H1 (cell line): ENCODE results near the gene NID1. TPM values are rescaled to one million over a fixed set of nuclear protein-coding genes. Genes with fewer than 3 reads are reported as not detected.

Source experiments
- CTCF ChIA-PET: fragments of 300-600 bp; sonication (Branson Sonifier 250); formaldehyde crosslinking; loops from one replicate; lab custom pipeline; 2021; ENCODE audit not compliant: partially characterized antibody; lab: Charles Lee
- POLR2A ChIA-PET: fragments of 300-600 bp; sonication (Branson Sonifier 250); formaldehyde crosslinking; loops from one replicate; lab custom pipeline; 2021; ENCODE audit warnings: inconsistent platforms; ENCODE audit not compliant: partially characterized antibody; lab: Charles Lee
- DNase-seq, 2 experiments: peaks; one replicate each; pipeline versions ENCODE4 v3.0.0 to v3.0.0-alpha.2; 2010 to 2022; ENCODE audit warnings: low spot score in 2 of 2, low read depth in 1 of 2, mixed read lengths in 1 of 2
- FAIRE-seq: peaks from 2 replicates; lab custom pipeline; 2011; peaks lifted over from hg19 to GRCh38; lab: Jason Lieb, UNC
- H2AFZ ChIP-seq: 2 replicates; pipeline ENCODE4 v1.8.1; 2012; ENCODE audit warnings: low read length, inconsistent platforms
- H2AK5ac ChIP-seq: 2 replicates; pipeline ENCODE4 v1.6.1; 2013; ENCODE audit warnings: low read depth, low read length
- H2BK120ac ChIP-seq: replicated peaks from 2 replicates; pipeline ENCODE3; 2013; ENCODE audit warnings: low read depth, low read length, inconsistent platforms
- H2BK12ac ChIP-seq: 2 replicates; pipeline ENCODE4 v1.6.1; 2013; ENCODE audit warnings: low read depth, low read length
- H2BK15ac ChIP-seq: 2 replicates; pipeline ENCODE4 v1.6.1; 2013; ENCODE audit warnings: low read length
- H2BK20ac ChIP-seq: 2 replicates; pipeline ENCODE4 v1.6.1; 2013; ENCODE audit warnings: low read length
- H2BK5ac ChIP-seq: 2 replicates; pipeline ENCODE4 v1.6.1; 2013; ENCODE audit warnings: low read depth, low read length
- H3K14ac ChIP-seq: 2 replicates; pipeline ENCODE4 v1.6.1; 2013; ENCODE audit warnings: inconsistent platforms; ENCODE audit not compliant: insufficient read length
- H3K18ac ChIP-seq: 2 replicates; pipeline ENCODE4 v1.6.1; 2013; ENCODE audit warnings: low read length; ENCODE audit errors: extremely low read depth
- H3K23ac ChIP-seq: 2 replicates; pipeline ENCODE4 v1.6.1; 2013; ENCODE audit warnings: inconsistent platforms; ENCODE audit not compliant: insufficient read length
- H3K23me2 ChIP-seq: 2 replicates; pipeline ENCODE4 v1.6.1; 2013; ENCODE audit warnings: low read depth, low read length
- H3K27ac ChIP-seq: 2 replicates; pipeline ENCODE4 v1.6.1; 2011; ENCODE audit warnings: low read depth, low read length, inconsistent platforms
- H3K27me3 ChIP-seq, 4 experiments: replicated peaks in 1 of 4; 1 replicate in 1 of 4; 2 replicates in 3 of 4; pipeline versions ENCODE4 v1.6.1 to v1.8.1; 2011 to 2013; ENCODE audit warnings: low read length in 3 of 4, mild to moderate bottlenecking in 3 of 4, inconsistent platforms in 2 of 4, mixed read lengths in 2 of 4, moderate library complexity in 1 of 4; ENCODE audit not compliant: control insufficient read depth in 3 of 4, insufficient read depth in 3 of 4; ENCODE audit errors: extremely low read depth in 1 of 4
- H3K36me3 ChIP-seq, 4 experiments: 2 replicates each; pipeline versions ENCODE4 v1.6.1 to v1.8.1; 2011 to 2013; ENCODE audit warnings: mild to moderate bottlenecking in 4 of 4, low read length in 3 of 4, moderate library complexity in 2 of 4, control low read depth in 1 of 4, inconsistent platforms in 1 of 4; ENCODE audit not compliant: insufficient read depth in 4 of 4, control insufficient read depth in 2 of 4
- H3K4ac ChIP-seq: replicated peaks from 2 replicates; pipeline ENCODE3; 2013; ENCODE audit warnings: low read length, low read depth, mixed read lengths, inconsistent platforms; ENCODE audit not compliant: insufficient read length
- H3K4me1 ChIP-seq, 4 experiments: replicated peaks in 1 of 4; 1 replicate in 1 of 4; 2 replicates in 3 of 4; pipeline versions ENCODE4 v1.6.1 to v1.8.1; 2011 to 2013; ENCODE audit warnings: low read length in 3 of 4, inconsistent platforms in 2 of 4, mixed read lengths in 1 of 4; ENCODE audit not compliant: insufficient read depth in 4 of 4, control insufficient read depth in 3 of 4
- H3K4me2 ChIP-seq, 2 experiments: 2 replicates each; pipeline versions ENCODE4 v1.6.1 to v1.8.1; 2011 to 2013; ENCODE audit warnings: low read depth in 2 of 2, low read length in 2 of 2, control low read depth in 1 of 2, inconsistent platforms in 1 of 2, mild to moderate bottlenecking in 1 of 2; ENCODE audit not compliant: insufficient read depth in 1 of 2
- H3K4me3 ChIP-seq, 4 experiments: fragments of 200-600, 300-600 bp in 1 of 4; sonication (generic), shearing (Covaris generic), sonication (Bioruptor Twin) in 1 of 4; 2 replicates each; pipeline versions ENCODE4 v1.5.1 to v1.8.1; 2011 to 2016; ENCODE audit warnings: low read length in 4 of 4, low read depth in 3 of 4, control low read depth in 2 of 4, inconsistent platforms in 2 of 4, mild to moderate bottlenecking in 2 of 4, mixed read lengths in 1 of 4, moderate library complexity in 1 of 4; ENCODE audit not compliant: insufficient read depth in 2 of 4; ENCODE audit errors: extremely low read depth in 1 of 4
- H3K56ac ChIP-seq: replicated peaks from 2 replicates; pipeline ENCODE3; 2013; ENCODE audit warnings: low read depth, mild to moderate bottlenecking, mixed read lengths, low read length, inconsistent platforms; ENCODE audit not compliant: insufficient read length
- H3K79me1 ChIP-seq: 2 replicates; pipeline ENCODE4 v1.6.1; 2013; ENCODE audit warnings: low read depth, low read length, control low read depth
- H3K79me2 ChIP-seq, 2 experiments: 2 replicates each; pipeline versions ENCODE4 v1.6.1 to v1.8.1; 2012 to 2013; ENCODE audit warnings: low read length in 2 of 2, mild to moderate bottlenecking in 2 of 2, inconsistent platforms in 1 of 2; ENCODE audit not compliant: insufficient read depth in 2 of 2, control insufficient read depth in 1 of 2
- H3K9ac ChIP-seq, 4 experiments: replicated peaks in 1 of 4; 1 replicate in 1 of 4; 2 replicates in 3 of 4; pipeline versions ENCODE4 v1.6.1 to v1.8.1; 2011 to 2013; ENCODE audit warnings: low read depth in 3 of 4, low read length in 3 of 4, control low read depth in 2 of 4, mild to moderate bottlenecking in 2 of 4, moderate library complexity in 2 of 4, inconsistent platforms in 1 of 4; ENCODE audit errors: extremely low read depth in 1 of 4
- H3K9me3 ChIP-seq, 2 experiments: 2 replicates each; pipeline versions ENCODE4 v1.6.1 to v1.8.1; 2012 to 2013; ENCODE audit warnings: mild to moderate bottlenecking in 2 of 2, moderate library complexity in 2 of 2, control low read depth in 1 of 2, inconsistent platforms in 1 of 2, low read depth in 1 of 2, low read length in 1 of 2, mixed read lengths in 1 of 2; ENCODE audit not compliant: insufficient read depth in 2 of 2
- H4K20me1 ChIP-seq, 2 experiments: replicated peaks in 1 of 2; 2 replicates each; pipeline versions ENCODE3 to v1.8.1; 2011 to 2013; ENCODE audit warnings: inconsistent platforms in 2 of 2, low read length in 2 of 2, mild to moderate bottlenecking in 1 of 2; ENCODE audit not compliant: insufficient read depth in 2 of 2, control insufficient read depth in 1 of 2
- H4K5ac ChIP-seq: 2 replicates; pipeline ENCODE4 v1.6.1; 2013; ENCODE audit warnings: low read length, low read depth, mixed read lengths, inconsistent platforms; ENCODE audit not compliant: insufficient read length
- H4K8ac ChIP-seq: 2 replicates; pipeline ENCODE4 v1.8.0; 2013; ENCODE audit warnings: mild to moderate bottlenecking, moderate library complexity, low read length, inconsistent platforms; ENCODE audit not compliant: insufficient read depth; ENCODE audit errors: extremely low read depth
- H4K91ac ChIP-seq: replicated peaks from 2 replicates; pipeline ENCODE3; 2013; ENCODE audit warnings: low read length, mixed read lengths, inconsistent platforms; ENCODE audit not compliant: insufficient read length
- CHD2 ChIP-seq: IDR thresholded peaks from 2 replicates; pipeline ENCODE4 v1.6.1; 2012; ENCODE audit warnings: low read length, improper control_type of control experiment
- KDM5A ChIP-seq: fragments of 200-600 bp; IDR thresholded peaks from 2 replicates; pipeline ENCODE4 v1.7.1; 2012; ENCODE audit warnings: mild to moderate bottlenecking, low read length, inconsistent platforms, mixed read lengths
- PHF8 ChIP-seq: fragments of 200-600 bp; sonication (generic); conservative IDR thresholded peaks from 2 replicates; pipeline ENCODE4 v1.7.1; 2012; ENCODE audit warnings: low read depth, mild to moderate bottlenecking, inconsistent platforms, low read length, moderate library complexity
- SIRT6 ChIP-seq: IDR thresholded peaks from one replicate; pipeline ENCODE4 v1.7.1; 2012; ENCODE audit warnings: low read length, inconsistent platforms
- SP1 ChIP-seq: IDR thresholded peaks from 2 replicates; pipeline ENCODE4 v1.6.1; 2011; ENCODE audit warnings: low read depth, low read length
- WGBS, 2 experiments: shearing (Covaris generic) in 1 of 2; methylation state at CpG; one replicate each; pipeline versions ENCODE4 v1.1.6 to v1.1.7; 2013 to 2015; ENCODE audit warnings: low lambda C conversion rate in 2 of 2, mixed read lengths in 2 of 2, inconsistent platforms in 1 of 2, low coverage in 1 of 2, missing lambda C conversion rate in 1 of 2; ENCODE audit not compliant: insufficient replicate concordance in 2 of 2, insufficient coverage in 1 of 2, insufficient read length in 1 of 2; ENCODE audit errors: extremely low coverage in 1 of 2, missing lambda C conversion rate in 1 of 2; 5-methylcytosine and 5-hydroxymethylcytosine counted together
- polyA plus RNA-seq, 7 experiments: library from polyadenylated mRNA; depleted of rRNA in 3 of 7; stranded (reverse) in 5 of 7; unstranded in 2 of 7; fragments of >200 nt in 5 of 7; fragments of 200-250 nt in 2 of 7; gene quantifications; 1 replicate in 5 of 7; 2 replicates in 1 of 7; 4 replicates in 1 of 7; pipeline versions ENCODE4 v1.2.1 to v1.2.3, GENCODE V29; 2011 to 2013; ENCODE audit warnings: missing spikeins in 2 of 7, mixed read lengths in 2 of 7
- total RNA-seq: library from RNA; stranded (reverse); fragmentation: NEBNext Ultra II Directional; extraction: Animal tissue kit (Norgen Biotek cat#: 25700); gene quantifications from 2 replicates; pipeline ENCODE4 v1.2.1, GENCODE V29; 2021

Gene NID1
- total and polyA plus RNA-seq, 2 of the 8 experiments (the other 6 are each of a cell fraction or from before 2014, with no cell fraction given): 20.9 to 25.4 TPM

DNA sequence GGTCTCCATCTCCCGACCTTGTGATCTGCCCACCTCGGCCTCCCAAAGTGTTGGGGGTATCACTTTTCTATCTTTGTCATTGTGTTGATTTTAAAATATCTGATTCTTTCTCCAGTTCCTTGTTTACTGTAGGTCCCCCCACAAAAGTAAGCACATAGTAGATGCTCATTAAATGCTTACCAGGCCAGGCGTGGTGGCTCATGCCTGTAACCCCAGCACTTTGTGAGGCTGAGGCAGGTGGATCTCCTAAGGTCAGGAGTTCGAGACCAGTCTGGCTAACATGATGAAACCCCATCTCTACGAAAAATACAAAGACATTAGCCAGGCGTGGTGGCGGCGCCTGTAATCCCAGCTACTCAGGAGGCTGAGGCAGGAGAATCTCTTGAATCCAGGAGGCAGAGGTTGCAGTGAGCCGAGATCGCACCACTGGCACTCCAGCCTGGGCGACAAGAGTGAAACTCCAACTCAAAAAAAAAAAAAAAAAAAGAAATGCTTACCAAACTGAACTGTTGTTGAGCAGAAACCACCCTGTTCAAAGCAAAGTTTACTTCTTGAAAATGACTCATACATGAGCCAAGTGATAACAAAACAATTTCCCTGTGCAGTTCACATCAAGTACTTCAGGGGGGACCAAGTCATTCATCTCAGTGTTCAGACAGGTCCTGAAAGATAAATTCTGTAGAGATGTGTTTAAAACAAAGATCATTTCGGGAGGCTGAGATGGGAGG lies 24.3 kb upstream of the NID1 start:
- Histone ChIP-seq H3K56ac (no peak overlapping the region), H4K5ac (no peak overlapping the region), H4K8ac (no peak overlapping the region), H2BK12ac (no peak overlapping the region), H2BK15ac (no peak overlapping the region), H3K18ac (no peak overlapping the region), H3K4me2 (no peak overlapping the region), H2AK5ac (no peak overlapping the region), H2AFZ (no peak overlapping the region), H3K4ac (no peak overlapping the region), H3K9me3 (0 out of 4 replicates have a peak, but pooled peaks cover 0 to 2% of the 10 kb centered on the region in 2 experiments), H3K4me3 (no peak overlapping the region)
- 93% methylated on average over 12 of the region's 12 CpGs; no CpG with 5 or more reads in 1 of the 2 experiments for WGBS, 2 experiments
- DNase-seq: no peak
- CTCF ChIA-PET: no interaction called here
- no peak for TF ChIP-seq SP1
- TF ChIP-seq CHD2: no peak
- TF ChIP-seq KDM5A: no peak
- TF ChIP-seq PHF8: no peak
- no peak for TF ChIP-seq SIRT6
- TF ChIP-seq, all 59 proteins: peak for 0
- Histone ChIP-seq H2BK20ac (no peak overlapping the region), H2BK5ac (no peak overlapping the region), H3K79me2 (no peaks in the 10 kb centered on the region), H3K27ac (no peak overlapping the region), H3K9ac (no peak overlapping the region), H3K23me2 (peaks cover 7% of the 10 kb centered on the region; the same call in 1 of the 2 replicates), H4K91ac (no peak overlapping the region), H3K23ac (no peak overlapping the region), H3K79me1 (no peaks in the 10 kb centered on the region), H3K4me1 (no peaks in the 10 kb centered on the region), H3K14ac (no peak overlapping the region), H4K20me1 (peaks cover 0 to 5% of the 10 kb centered on the region in 2 experiments), H3K27me3 (no peaks in the 10 kb centered on the region), H3K36me3 (no peaks in the 10 kb centered on the region), H2BK120ac (no peak overlapping the region)
- no peak for FAIRE-seq
- POLR2A ChIA-PET: no interaction called here
